ENCODE results near the gene CACNA2D3.

The CACNA2D3 gene

GRCh38 chr3:54665016-54665600 is 542.8 kb downstream of the CACNA2D3 start:
- no peak overlapping the region for H3K4me3 ChIP-seq (ENCODE audit: low read depth, low read length)
- TF ChIP-seq, protein P1, sequence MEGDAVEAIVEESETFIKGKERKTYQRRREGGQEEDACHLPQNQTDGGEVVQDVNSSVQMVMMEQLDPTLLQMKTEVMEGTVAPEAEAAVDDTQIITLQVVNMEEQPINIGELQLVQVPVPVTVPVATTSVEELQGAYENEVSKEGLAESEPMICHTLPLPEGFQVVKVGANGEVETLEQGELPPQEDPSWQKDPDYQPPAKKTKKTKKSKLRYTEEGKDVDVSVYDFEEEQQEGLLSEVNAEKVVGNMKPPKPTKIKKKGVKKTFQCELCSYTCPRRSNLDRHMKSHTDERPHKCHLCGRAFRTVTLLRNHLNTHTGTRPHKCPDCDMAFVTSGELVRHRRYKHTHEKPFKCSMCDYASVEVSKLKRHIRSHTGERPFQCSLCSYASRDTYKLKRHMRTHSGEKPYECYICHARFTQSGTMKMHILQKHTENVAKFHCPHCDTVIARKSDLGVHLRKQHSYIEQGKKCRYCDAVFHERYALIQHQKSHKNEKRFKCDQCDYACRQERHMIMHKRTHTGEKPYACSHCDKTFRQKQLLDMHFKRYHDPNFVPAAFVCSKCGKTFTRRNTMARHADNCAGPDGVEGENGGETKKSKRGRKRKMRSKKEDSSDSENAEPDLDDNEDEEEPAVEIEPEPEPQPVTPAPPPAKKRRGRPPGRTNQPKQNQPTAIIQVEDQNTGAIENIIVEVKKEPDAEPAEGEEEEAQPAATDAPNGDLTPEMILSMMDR (IDR thresholded peaks at IDR 0.05; ENCODE audit: insufficient read depth, low read depth, low read length, missing control alignments): no peak
- DNase-seq (ENCODE audit: low read depth): no peak

- TF ChIP-seq, protein P1 (IDR thresholded peaks at IDR 0.05; ENCODE audit: insufficient read depth, low read depth, low read length, missing control alignments): no peak
- DNase-seq (ENCODE audit: low read depth): no peak
Observed at GRCh38 chr3:54668236-54668635, 545.9 kb downstream of the CACNA2D3 start.

DNA sequence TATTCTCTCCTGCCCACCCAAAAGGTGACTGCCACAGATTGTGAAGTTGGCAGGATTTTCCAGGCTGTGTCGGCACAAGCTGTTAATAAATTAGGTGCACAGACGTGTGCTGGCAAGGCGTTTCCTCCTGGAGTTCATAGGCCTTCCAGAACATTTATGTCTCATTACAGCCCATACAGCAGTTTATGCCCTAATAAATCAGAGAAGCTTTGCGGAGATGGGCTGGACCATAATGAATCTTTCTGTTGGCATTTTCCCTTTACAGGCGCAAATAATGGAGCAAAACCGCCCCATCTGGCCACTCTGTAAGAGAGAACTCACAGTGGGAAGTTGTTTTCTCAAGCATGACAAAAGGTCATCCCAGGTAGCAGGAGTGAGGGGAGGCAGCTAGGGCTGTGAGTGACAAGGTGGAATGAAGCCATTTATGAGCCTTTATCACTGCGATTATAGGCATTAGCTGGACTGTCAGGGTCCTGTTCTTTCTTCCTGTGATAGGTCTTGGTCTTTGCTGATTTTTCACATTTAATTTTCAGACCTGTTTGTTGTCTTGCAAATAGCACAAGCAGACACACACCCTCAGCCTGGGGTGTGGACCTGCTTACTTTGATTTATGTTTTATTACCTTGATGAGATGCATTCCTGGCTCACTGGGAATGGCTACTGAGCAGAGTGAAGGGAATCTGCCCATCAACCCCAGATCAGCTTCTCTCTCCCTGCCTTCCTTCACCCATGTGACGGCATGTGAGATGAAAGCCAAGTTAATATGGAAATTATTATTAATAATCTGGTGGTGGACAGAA is 548.0 kb downstream of the CACNA2D3 start:
- H3K4me3 ChIP-seq (ENCODE audit: low read depth, low read length): no peak overlapping the region
- TF ChIP-seq, protein P1 (IDR thresholded peaks at IDR 0.05; ENCODE audit: insufficient read depth, low read depth, low read length, missing control alignments): no peak
- no peak for DNase-seq (ENCODE audit: low read depth)

More at GRCh38 chr3:54668236-54668635, 545.9 kb downstream of the CACNA2D3 start:
- H3K4me3 ChIP-seq (ENCODE audit: low read depth, low read length): no peak overlapping the region

- TF ChIP-seq, protein P1 (IDR thresholded peaks at IDR 0.05; ENCODE audit: insufficient read depth, low read depth, low read length, missing control alignments): no peak
- DNase-seq (ENCODE audit: low read depth): no peak
- H3K4me3 ChIP-seq (ENCODE audit: low read depth, low read length): no peak overlapping the region
Observed at GRCh38 chr3:54671511-54671910, 549.2 kb downstream of the CACNA2D3 start.

DNA sequence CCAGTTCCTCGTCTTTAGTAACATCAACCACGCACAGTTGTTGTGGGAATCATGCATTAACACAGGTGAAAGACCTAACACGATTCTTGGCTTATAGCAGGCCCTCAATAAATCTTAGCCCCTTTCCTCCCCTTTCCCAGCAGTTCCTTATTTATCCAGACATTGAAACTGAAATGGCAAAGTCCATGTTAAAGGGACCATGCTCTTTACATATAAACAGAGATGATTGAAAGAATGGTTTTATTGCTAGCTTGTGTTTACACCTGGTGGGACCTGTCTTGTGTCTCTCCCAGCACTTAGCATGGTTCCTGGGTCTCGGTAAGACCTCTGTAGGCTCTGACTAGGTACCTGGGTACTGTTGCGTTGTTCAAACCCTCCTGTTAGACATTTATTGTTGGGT is 553.7 kb downstream of the CACNA2D3 start:
- TF ChIP-seq, protein P1 (IDR thresholded peaks at IDR 0.05; ENCODE audit: insufficient read depth, low read depth, low read length, missing control alignments): no peak
- DNase-seq (ENCODE audit: low read depth): no peak
- H3K4me3 ChIP-seq (ENCODE audit: low read depth, low read length): no peak overlapping the region

DNA sequence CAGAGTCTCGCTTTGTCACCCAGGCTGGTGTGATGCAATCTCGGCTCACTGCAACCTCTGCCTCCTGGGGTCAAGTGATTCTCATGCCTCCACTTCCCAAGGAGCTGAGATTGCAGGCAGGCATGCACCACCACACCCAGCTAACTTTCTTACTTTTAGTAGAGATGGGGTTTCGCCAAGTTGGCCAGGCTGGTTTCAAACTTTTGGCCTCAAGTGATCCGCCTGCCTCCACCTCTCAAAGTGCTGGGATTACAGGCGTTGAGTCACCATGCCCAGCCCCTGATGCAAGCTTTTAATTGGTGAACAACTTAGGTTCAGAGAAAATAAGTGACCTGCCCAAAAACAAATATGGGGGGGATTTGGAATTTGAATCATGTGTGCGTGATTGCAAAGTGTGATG is 559.4 kb downstream of the CACNA2D3 start:
- H3K4me3 ChIP-seq (ENCODE audit: low read depth, low read length): no peak overlapping the region
- no peak for DNase-seq (ENCODE audit: low read depth)
- TF ChIP-seq, protein P1 (IDR thresholded peaks at IDR 0.05; ENCODE audit: insufficient read depth, low read depth, low read length, missing control alignments): no peak
